GM21381 (cell line): ENCODE data around the gene ST6GALNAC2.
"Not testable (repeated sequence)": the region's sequence is repeated elsewhere in the genome, so short reads cannot be mapped to it uniquely, and the experiment has no call there.

ENCODE experiments used
- ATAC-seq: cut with Tn5 transposase; IDR thresholded peaks from one replicate; pipeline ENCODE4 v1.9.1; 2021; ENCODE audit warnings: mild to moderate bottlenecking, moderate library complexity; ENCODE audit not compliant: unreplicated experiment

Gene ST6GALNAC2

GRCh38 chr17:76585649-76586593 is at the start of gene ST6GALNAC2:
Gene ST6GALNAC2 (minus strand): TSS chr17:76585860. CDS start chr17:76585808, 52 bp downstream.
- ATAC-seq: no peak

- ATAC-seq: no peak
These were observed 49.4 kb upstream of the ST6GALNAC2 start for GRCh38 chr17:76635039-76635438.

GRCh38 chr17:76633628-76634328 is 48.1 kb upstream of the ST6GALNAC2 start:
- ATAC-seq: no peak

- ATAC-seq: no peak
These were observed 46.3 kb upstream of the ST6GALNAC2 start for GRCh38 chr17:76631821-76632565.

- no peak for ATAC-seq
These were observed 44.5 kb upstream of the ST6GALNAC2 start for GRCh38 chr17:76630151-76630550.

- no peak for ATAC-seq
These were observed 41.9 kb upstream of the ST6GALNAC2 start for GRCh38 chr17:76627510-76627909.

GRCh38 chr17:76626442-76626841 is 40.8 kb upstream of the ST6GALNAC2 start:
- ATAC-seq: no peak

GRCh38 chr17:76625496-76625895 is 39.8 kb upstream of the ST6GALNAC2 start:
- no peak for ATAC-seq

GRCh38 chr17:76623271-76624146 is 37.8 kb upstream of the ST6GALNAC2 start:
- ATAC-seq: no peak

GRCh38 chr17:76617838-76618237 is 32.2 kb upstream of the ST6GALNAC2 start:
- ATAC-seq: no peak

GRCh38 chr17:76614912-76615617 is 29.4 kb upstream of the ST6GALNAC2 start:
- no peak for ATAC-seq

GRCh38 chr17:76614064-76614759 is 28.6 kb upstream of the ST6GALNAC2 start:
- ATAC-seq: not testable (repeated sequence)

GRCh38 chr17:76612977-76613851 is 27.6 kb upstream of the ST6GALNAC2 start:
- no peak for ATAC-seq

- no peak for ATAC-seq
These were observed 26.8 kb upstream of the ST6GALNAC2 start for GRCh38 chr17:76612465-76612864.

GRCh38 chr17:76611758-76612157 is 26.1 kb upstream of the ST6GALNAC2 start:
- ATAC-seq: no peak

- ATAC-seq: not testable (repeated sequence)
These were observed 25.6 kb upstream of the ST6GALNAC2 start for GRCh38 chr17:76611080-76611749.

- ATAC-seq: not testable (repeated sequence)
These were observed 21.0 kb upstream of the ST6GALNAC2 start for GRCh38 chr17:76606685-76607084.
